T-helper 2 cell treated with Interferon-gamma antibody and Interleukin-4, amounts not matched to agents 100 ng/mL and 5 ng/mL, for 36 hours (primary cell): Measurements from ENCODE around the gene CARNS1. TPM values are rescaled to one million over a fixed set of nuclear protein-coding genes. Genes with fewer than 3 reads are reported as not detected.

Experiments
- intact Hi-C: fragments of 100-400 bp; cut with micrococcal nuclease; formaldehyde crosslinking; loops from one replicate; pipeline ENCODE4 v1.15.1; 2023
- total RNA-seq: library from RNA; stranded (reverse); gene quantifications from 2 replicates; pipeline ENCODE4 v1.2.3, GENCODE V29; 2022

Gene CARNS1
- total RNA-seq, 1 donor from 2014 or later = 0.86 TPM

DNA sequence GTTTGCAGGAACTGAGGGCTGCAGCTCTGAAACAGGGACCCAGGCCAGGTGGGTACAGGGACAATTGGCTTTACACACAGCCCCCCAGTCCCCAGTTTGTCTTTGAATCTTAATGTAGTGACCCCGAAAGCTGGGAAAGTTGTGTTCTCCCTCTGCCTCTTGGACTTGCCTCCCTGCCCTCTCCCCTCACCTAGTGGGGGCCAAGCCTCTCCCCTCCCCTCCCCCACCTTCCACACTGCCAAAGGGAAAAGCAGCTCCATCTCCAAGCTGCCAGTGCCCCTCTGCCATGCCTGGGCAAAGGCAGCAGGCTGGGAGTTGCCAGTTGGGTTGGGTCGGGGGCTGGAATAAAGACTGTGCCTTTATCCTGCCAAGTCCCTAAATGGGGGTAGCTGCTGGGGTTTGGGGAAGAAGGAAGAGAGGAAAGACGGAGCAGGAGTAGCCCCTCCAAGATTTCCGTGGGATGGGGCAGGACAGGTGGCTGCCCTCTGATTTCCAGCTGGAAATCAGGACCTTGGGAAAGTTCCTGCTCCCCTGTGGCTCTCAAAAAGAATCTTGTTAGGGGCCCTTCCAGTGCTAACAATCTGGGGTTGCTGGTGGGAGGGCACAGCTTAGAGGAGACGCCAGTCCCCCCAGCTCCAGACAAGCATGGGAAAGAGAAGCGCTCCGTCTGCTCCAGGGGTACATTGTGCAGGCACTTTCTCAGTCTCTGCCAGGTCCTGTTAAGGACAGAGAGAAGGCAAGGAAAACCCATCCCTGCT, 39.2 kb upstream of the CARNS1 start:
- intact Hi-C loops = no loop called here

DNA sequence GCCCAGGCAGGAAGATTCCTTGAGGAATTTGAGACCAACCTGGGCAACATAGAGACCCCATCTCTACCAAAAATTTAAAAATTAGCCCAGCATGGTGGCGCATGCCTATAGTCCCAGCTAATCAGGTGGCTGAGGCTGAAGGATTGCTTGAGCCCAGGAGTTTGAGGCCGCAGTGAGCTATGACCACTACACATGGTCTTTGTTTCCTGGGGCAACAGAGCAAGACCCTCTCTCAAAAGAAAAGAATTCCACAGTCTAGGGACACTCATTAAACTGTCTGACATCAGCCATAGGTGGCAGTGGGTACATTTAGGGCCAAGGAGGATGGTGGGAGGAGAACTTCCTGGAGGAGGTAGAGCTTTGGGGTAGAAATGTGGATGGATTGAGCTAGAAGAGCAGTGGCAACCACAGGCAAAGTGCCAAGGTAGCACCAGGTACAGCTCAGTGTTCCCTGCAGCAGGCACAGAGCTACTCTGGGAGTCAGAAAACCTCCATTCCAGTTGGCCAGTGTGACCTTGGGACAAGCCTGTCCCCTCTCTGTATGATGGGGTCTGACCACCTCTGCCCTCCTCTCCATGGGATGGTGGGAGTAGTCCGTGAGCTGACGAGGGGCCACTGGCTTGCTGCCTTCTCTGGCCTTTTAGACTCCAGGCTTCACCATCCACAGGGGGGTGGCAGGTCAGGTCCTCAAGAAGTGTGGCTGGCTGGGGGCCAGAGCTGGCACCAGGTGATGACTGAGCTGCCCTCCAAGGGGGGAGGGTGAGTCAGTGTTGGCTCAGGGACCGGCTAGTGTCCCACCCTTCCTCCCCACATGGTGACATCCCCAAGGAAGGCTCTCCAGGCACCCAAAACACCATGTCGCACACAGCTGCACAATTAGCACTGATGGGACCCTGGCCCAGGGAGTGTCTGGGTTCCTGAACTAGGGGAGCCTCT, 38.3 kb upstream of the CARNS1 start:
- intact Hi-C loops = no loop called here

DNA sequence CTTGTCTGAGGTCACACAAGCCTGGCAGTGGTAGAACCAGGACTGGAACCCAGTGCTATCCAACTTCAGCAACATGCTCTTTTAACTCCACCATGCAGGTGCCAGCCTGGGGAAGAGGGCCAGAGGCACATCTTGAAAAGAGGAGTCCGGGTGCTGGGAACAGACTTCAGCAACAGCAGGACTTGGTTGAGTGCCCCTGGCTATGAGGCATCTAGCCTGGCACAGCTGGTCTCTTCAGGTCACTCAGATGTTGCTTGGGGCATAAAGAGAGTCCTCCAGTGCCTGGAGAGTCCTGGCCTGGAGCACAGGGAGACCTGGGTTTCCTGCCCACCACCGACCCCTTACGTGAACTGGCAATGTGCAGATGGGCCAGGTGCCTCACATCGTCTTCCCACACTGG, 36.9 kb upstream of the CARNS1 start:
- intact Hi-C loops = no loop called here

DNA sequence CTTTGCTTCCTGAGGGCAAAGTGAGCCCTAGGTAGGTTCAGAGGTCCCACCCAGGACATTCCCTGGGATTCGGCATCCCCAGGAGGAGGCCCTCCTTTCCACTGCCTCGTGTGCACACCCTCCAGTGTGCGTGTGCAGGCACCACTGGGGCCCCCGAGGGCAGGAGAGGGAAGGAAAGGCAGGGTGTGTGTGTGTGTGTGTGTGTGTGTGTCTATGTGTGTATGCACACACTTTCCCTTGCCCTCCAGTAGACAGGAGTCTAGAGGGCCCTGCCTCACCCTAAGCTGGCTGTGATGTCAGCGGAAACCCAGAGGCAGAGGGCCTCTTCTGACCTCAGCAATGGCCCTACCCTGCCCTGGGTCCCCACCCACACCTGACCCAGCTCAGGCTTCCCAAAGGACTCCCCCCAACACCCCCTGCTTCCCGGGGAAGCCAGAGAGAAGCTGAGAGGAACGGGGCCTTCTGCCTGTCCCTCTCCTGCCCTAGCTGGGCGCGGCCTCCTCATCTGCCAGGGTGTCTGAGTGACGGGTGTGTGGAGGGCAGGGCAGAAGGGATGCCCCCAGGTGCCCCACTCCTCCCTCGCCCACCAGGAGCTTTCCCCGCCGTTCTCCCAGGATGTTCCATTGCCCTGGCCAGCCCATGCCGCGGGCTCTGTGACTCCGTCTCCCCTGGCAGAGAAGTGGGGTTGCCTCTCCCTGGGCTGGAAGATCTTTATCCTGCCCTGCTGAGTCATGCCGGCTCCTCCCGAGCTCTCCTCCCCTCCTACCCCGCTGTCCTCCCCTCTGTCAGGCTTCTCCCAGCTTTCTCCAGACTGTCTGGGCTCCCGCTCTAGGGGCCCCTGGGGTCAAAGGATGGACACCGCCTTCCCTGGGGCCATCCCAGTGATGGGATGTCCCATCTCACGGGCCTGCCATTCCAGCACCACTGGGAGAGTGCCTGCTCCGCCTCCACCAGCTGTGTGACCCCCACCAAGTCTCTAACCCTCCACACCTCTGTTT, 36.1 kb upstream of the CARNS1 start:
- intact Hi-C loops = no loop called here

DNA sequence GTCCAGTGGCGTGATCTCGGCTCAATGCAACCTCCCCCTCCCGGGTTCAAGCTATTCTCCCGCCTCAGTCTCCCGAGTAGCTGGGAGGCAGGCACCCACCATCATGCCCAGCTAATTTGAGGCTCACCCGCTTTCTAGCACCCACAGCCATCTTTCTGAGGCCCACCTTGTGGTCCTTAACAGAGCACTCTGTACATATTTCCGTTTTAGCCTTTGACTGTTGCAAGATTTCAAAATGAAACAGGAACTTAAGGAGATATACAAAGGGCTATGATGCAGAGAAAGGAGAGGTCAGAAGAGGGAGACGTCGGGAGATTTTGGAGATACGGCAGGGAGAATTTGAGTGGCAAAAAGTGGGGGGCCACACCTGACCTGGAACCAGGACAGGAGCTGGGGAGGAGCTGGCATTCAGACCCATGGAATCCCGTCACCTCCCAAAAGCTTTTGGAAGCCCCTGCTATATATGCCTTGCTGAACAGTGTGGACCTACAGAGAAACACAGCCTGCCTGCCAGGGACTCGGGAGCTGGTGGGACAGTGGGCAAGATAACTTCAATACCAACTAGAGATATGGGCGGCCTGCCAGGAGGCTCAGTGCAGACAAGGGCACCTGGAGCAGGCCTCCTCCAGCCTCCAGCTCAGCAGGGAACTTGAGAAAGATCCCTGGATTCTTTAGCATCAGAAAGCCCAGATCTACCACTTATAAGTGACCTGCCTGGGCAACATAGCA, 34.1 kb upstream of the CARNS1 start:
- intact Hi-C loops = no loop called here

DNA sequence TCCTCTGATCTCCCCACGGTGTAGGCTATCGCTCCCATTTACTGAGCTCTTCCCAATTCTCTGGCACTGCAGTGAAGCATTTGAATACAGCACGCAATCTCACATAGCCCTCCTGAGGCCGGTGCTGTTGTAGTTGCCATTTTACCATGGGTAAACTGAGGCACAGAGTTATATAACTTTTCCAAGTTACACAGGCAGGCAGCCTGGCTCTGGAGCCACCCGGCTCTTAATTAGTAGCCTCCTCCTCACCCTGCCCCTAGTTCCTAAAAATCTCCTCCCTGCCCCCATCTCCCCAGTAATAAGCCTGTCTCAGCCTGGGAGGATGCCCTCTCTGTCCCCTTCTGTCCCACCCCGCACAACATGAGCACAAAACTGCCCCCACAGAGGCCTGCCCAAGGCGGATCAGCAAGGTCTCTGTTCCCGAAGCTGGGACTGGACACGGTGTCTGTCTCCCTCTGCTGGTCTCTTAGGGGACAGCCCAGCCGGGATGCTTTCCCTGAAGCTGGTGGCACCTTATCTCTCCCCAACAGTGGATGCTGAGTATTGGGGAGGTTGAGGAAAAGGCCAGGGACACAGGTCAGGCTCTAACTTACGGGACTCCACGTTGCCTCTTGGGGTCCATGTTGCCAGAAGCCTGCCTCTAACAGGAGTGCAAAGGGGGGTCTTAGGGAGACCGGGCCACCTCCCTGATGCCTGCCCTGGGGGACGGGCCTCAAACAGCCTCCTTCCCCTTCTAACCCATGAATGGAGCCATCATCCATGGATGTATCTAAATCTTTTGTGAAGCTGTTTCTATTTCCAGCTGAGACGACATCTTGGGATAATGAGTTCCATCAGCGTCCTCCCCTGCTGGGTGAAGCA, 33.0 kb upstream of the CARNS1 start:
- intact Hi-C loops = loop anchor here (1.0 to 2.0 kb wide), 3 partner anchors 25 to 120 kb away; no protein-coding TSS in a partner anchor

DNA sequence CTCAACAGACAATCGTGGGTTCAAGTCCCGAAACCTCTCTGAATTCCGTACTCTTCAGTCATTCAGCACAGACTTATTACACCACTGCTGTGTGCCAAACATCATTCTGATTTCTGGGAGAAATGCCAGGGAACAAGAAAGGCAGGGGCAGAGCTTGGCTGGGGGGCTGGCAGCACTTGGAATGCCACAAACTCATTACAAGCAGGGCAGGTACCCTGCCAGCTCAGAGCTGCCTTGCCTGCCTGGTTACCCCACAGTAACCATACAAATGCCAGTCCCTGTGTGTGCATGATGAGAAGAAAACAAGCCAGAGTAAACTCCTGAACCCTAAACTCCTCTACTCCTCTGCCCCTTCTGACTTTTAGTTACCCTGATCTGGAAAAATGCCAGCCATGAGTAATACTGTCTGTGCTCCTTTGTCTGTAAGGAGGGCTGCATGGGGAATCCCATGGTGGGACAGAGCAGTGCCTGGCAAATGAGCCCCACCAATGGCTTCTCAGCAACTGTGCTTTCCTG, 30.6 kb upstream of the CARNS1 start:
- intact Hi-C loops = no loop called here

DNA sequence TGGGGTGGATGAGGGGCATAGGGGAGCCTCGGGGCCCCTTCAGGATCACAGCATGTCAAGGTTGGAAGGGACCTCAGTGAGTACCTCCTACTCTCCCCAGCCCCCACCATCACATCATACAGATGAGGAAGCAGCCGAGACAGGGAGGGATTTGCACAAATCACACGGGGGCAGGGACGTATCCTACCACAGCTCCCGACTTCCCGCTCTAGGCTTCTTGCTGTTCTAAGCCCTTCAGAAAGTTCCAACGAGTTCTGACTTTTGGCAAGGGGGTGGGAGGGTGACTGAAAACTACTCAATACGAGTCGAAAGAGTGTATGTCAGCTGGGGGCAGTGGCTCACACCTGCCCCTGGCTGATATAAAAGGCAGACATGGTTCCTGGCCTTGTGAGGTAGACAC, 28.4 kb upstream of the CARNS1 start:
- intact Hi-C loops = no loop called here

DNA sequence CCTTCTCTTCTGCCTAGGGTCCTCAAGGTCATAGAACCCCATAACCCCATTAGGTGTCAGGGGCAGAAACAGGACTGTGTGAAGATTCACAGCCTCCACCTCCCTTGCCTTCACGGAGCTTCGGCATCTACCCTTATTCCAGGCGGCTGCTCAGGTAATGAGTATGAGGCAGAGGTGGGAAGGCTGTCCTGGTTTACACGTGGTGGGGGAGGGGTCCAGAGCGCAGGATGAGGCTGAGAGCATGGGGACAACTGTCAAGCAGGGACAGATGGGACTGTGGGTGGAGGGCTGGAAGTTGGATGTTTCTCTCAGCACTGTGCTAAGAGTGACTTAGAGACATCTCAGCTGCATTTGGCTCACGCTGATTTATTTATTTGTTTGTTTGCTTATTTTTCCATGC, 28.0 kb upstream of the CARNS1 start:
- intact Hi-C loops = no loop called here

DNA sequence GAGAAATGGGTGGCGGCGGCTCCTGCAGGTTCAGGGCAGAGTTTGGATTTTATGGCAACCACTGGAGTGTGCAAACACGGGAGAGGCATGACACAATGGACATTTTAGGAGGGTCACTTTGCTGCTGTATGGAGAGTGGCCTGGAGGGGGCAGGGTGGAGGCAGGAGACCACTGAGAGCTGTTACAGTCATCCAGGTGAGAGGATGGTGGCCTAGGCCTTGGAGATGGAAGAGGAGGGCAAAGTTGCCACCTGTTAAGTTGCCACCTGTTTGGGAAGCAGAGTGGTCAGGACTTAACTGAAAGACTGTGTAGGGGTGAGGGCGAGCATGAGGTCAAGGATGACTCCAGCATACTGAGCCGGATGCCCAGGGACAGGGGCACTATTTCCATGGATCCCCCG, 26.0 kb upstream of the CARNS1 start:
- intact Hi-C loops = no loop called here

DNA sequence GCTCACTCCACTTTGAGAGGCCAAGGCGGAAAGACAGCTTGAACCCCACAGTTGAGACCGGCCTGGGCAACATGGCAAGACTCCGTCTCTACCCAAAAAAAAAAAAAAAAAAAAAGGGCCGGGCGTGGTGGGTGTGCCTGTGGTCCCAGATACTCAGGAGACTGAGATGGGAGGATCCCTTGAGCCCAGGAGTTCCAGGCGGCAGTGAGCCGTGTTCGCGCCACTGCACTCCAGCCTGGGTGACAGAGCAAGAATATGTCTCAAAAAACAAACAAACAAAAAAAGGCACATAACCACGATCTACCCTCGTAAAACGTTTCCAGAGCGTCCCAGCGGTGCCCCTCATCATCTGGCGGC, 24.6 kb upstream of the CARNS1 start:
- intact Hi-C loops = loop anchor here (2.0 kb wide), 1 partner anchor 78 kb away; the partner anchor contains the start of gene TMEM134

DNA sequence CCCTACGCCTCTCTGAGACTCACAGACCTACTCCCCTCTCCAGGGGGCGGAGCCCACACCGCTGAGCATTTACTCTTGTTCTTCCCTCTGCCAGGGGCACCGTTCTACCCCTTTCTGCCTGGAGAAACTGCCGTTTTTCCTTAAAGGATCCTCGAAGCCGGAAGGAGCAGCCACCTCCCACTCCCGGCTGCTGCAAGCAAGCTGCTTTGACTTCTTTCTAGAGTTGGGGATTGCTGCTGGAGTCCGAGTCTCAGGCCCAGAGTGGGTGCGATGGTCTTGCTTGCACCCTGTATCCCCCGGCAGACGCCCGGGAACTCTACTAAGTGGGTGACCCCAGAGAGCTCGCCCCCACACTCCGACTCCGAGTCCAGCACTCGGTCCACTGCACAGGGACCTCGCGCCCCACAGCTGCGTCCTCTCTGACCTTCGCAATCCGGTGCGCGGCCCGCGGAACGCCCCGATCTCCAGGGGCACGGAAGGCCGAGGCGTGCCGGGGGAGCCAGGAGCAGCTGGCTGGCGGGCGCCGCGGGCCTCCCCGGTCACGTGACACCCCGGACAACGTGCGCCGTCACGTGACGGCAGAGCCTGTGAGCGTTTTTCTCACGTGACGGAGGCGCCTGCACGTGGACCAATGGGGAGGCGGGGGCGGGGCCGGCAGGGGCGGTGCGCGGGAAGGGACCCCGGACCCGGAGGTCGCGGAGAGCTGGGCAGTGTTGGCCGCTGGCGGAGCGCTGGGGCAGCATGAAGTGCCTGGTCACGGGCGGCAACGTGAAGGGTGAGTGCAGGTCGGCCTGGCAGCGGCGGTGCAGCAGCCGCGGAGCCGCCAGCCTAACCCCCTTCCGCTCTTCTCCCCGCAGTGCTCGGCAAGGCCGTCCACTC, 23.9 kb upstream of the CARNS1 start, which contains the start of gene RAD9A:
Gene RAD9A, plus strand, starts transcription at position 683 of the 879 bp plus-strand sequence. Its CDS starts 59 bp downstream, at position 742.
- intact Hi-C loops = loop anchor here (1.0 to 2.0 kb wide), 2 partner anchors 10 to 77 kb away; partner anchors contain the start of genes PPP1CA and TMEM134

DNA sequence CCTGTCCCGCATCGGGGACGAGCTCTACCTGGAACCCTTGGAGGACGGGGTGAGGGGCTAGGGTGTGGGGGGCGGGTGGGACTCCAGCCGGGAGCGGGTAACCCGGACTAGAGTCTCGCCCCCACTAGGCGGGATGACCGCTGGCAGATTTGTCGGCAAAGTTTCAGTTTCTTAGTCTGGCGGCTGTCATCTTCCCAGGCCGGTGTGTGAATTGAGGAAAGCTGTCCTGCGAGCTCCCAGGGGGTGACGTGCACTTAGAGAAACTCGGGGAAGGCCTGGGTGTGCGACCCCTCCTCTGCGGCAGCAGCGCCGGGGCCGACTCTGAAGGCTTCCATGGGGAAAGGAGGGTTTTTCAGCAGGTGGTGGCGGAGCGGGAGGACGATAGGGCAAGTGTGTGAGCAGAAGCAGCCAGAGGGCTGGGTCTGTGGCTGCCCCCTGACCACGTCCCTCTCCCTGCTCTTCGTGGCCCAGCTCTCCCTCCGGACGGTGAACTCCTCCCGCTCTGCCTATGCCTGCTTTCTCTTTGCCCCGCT, 23.2 kb upstream of the CARNS1 start:
- intact Hi-C loops = loop anchor here (1.0 kb wide), 1 partner anchor 9 kb away; the partner anchor contains the start of gene PPP1CA

DNA sequence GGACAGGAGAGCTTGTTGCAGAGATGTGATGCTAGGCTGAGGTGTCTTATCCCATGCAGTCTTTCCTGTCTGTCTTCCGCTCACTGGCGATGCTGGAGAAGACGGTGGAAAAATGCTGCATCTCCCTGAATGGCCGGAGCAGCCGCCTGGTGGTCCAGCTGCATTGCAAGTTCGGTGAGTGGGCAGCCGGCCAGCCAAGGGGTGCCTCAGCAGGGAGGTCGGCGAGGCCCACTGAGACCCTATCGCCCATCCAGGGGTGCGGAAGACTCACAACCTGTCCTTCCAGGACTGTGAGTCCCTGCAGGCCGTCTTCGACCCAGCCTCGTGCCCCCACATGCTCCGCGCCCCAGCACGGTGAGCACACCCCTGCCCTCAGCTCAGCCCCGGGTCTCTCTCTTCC, 22.0 kb upstream of the CARNS1 start:
- intact Hi-C loops = no loop called here

DNA sequence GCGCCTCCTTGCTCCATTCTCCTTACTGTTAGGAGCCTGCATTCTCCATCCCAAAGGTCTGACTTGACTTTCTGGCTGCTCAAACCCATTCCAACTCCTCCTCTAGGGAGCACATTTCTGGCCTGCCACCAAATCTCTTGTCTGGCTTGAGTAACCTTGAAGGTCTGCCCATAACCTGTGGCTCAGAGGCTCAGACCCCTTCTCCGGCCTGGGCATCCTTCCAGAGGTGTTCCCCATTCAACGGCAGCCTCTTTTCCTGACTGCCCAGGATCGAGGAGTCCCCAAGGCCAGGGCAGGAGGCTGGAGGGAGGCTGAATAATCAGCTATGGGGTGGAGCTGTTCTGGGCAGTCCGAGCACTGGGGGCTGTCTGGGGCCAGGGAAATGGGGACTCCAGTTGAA, 21.5 kb upstream of the CARNS1 start:
- intact Hi-C loops = no loop called here

DNA sequence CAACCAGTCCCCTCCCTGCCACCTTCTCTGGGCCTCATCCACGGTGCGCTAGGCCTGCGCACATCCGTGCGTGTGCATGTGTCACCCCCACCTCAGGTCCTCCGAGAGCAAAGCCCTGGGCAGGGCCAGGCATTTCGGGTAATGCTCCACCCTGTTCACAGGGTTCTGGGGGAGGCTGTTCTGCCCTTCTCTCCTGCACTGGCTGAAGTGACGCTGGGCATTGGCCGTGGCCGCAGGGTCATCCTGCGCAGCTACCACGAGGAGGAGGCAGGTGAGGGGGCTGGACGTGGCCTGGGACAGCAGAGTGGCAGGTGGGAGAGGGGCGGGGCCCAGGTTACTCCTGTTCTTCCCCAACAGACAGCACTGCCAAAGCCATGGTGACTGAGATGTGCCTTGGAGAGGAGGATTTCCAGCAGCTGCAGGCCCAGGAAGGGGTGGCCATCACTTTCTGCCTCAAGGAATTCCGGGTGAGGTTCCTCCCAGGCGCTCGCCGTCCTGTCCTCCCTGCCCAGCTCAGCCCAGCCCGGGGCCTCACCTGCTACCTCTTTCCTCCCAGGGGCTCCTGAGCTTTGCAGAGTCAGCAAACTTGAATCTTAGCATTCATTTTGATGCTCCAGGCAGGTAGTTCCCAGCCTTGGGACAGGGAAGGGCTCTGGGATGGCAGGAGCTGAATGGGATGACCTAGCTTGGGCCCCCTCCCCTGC, 19.8 kb upstream of the CARNS1 start:
- intact Hi-C loops = no loop called here

DNA sequence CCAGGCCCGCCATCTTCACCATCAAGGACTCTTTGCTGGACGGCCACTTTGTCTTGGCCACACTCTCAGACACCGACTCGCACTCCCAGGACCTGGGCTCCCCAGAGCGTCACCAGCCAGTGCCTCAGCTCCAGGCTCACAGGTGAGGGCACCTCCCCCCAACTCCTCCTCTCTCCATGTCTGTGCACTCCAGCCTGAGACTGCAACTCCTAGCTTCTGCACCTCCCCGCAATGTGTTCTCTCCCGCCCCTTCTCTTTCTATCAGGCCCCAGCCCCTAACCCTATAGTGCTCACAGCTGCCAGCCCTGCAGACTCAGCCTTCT, 19.3 kb upstream of the CARNS1 start:
- intact Hi-C loops = no loop called here
